HCT116 (cell line): ENCODE measurements around the gene DPRX. TPM values are rescaled to one million over a fixed set of nuclear protein-coding genes. Genes with fewer than 3 reads are reported as not detected.

Source experiments
- ATAC-seq: fragments of 200-7000 bp; cut with Tn5 transposase; 2 replicates; pipeline ENCODE4 v1.9.1; 2020; ENCODE audit warnings: mild to moderate bottlenecking, moderate library complexity
- BruUV-seq: library from RNA; stranded (reverse); fragments of 400-500 nt; replicated peaks from 2 replicates; lab custom pipeline; 2021; lab: Mats Ljungman, UMichigan
- CTCF ChIA-PET: fragments of 300-600 bp; sonication (Branson Sonifier 250); formaldehyde crosslinking; loops from one replicate; lab custom pipeline; 2021; ENCODE audit warnings: antibody characterized with exemption; lab: Charles Lee
- POLR2A ChIA-PET: fragments of 300-600, 350-600 bp; sonication (Branson Sonifier 250); formaldehyde crosslinking; loops from one replicate; lab custom pipeline; 2021; ENCODE audit warnings: antibody characterized with exemption; lab: Charles Lee
- RAD21 ChIA-PET, 2 experiments: fragments of 300-600 bp; sonication (Branson Sonifier 250); formaldehyde crosslinking; loops; one replicate each; lab custom pipeline; 2023; ENCODE audit warnings: low total read pairs in 2 of 2; ENCODE audit not compliant: uncharacterized antibody in 2 of 2, unreplicated experiment in 2 of 2, low non-redundant PET in 1 of 2; lab: Charles Lee
- DNase-seq: peaks from one replicate; pipeline ENCODE4 v3.0.0-alpha.2; 2010; ENCODE audit warnings: low read depth, low spot score
- H2AFZ ChIP-seq: fragments of 200-600 bp; shearing (Covaris generic), sonication (generic); 2 replicates; pipeline ENCODE4 v1.6.1; 2017; ENCODE audit warnings: low read depth, mixed run types, mixed read lengths, antibody characterized with exemption, low read length; ENCODE audit not compliant: poor library complexity, severe bottlenecking
- H3K27ac ChIP-seq: 2 replicates; pipeline ENCODE4 v1.5.1; 2012; ENCODE audit warnings: low read depth, low read length
- H3K27me3 ChIP-seq: fragments of 200-600 bp; sonication (generic); 2 replicates; pipeline ENCODE4 v1.6.1; 2016; ENCODE audit warnings: mixed run types, low read length, mixed read lengths; ENCODE audit not compliant: insufficient read depth
- H3K36me3 ChIP-seq, 2 experiments: fragments of 200-500 bp in 1 of 2; fragments of 200-600 bp in 1 of 2; sonication (Bioruptor generic) in 1 of 2; sonication (generic) in 1 of 2; 2 replicates each; pipeline versions ENCODE4 v1.5.1 to v1.6.1; 2014 to 2016; ENCODE audit warnings: low read length in 2 of 2, inconsistent platforms in 1 of 2, mixed read lengths in 1 of 2, mixed run types in 1 of 2; ENCODE audit not compliant: insufficient read depth in 2 of 2, control insufficient read depth in 1 of 2
- H3K4me1 ChIP-seq, 2 experiments: fragments of 200-600 bp in 1 of 2; sonication (generic) in 1 of 2; 2 replicates each; pipeline versions ENCODE4 v1.5.1 to v1.6.1; 2012 to 2017; ENCODE audit warnings: low read length in 2 of 2, inconsistent platforms in 1 of 2, mild to moderate bottlenecking in 1 of 2, mixed read lengths in 1 of 2, mixed run types in 1 of 2, moderate library complexity in 1 of 2; ENCODE audit not compliant: insufficient read depth in 2 of 2, control insufficient read depth in 1 of 2
- H3K4me2 ChIP-seq: fragments of 200-600 bp; sonication (generic); 2 replicates; pipeline ENCODE4 v1.6.1; 2017; ENCODE audit warnings: mixed run types, low read length, mixed read lengths
- H3K4me3 ChIP-seq, 2 experiments: fragments of 200-600 bp in 1 of 2; sonication (generic) in 1 of 2; replicated peaks in 1 of 2; 2 replicates each; pipeline ENCODE4 v1.5.1; 2011 to 2016; ENCODE audit warnings: low read length in 2 of 2, control low read depth in 1 of 2, low read depth in 1 of 2, mild to moderate bottlenecking in 1 of 2, mixed read lengths in 1 of 2, mixed run types in 1 of 2
- H3K79me2 ChIP-seq: fragments of 200-600 bp; sonication (generic); 2 replicates; pipeline ENCODE4 v1.6.1; 2017; ENCODE audit warnings: mild to moderate bottlenecking, mixed run types, low read length, moderate library complexity, mixed read lengths; ENCODE audit not compliant: insufficient read depth
- H3K9ac ChIP-seq: fragments of 200-600 bp; sonication (generic); 2 replicates; pipeline ENCODE4 v1.6.1; 2016; ENCODE audit warnings: low read length, mixed read lengths
- H3K9me2 ChIP-seq: fragments of 200-600 bp; sonication (generic), shearing (Covaris generic); 2 replicates; pipeline ENCODE4 v1.6.1; 2017; ENCODE audit warnings: mixed run types, mild to moderate bottlenecking, moderate library complexity; ENCODE audit not compliant: insufficient read depth
- H3K9me3 ChIP-seq, 2 experiments: fragments of 200-500 bp in 1 of 2; fragments of 200-600 bp in 1 of 2; sonication (Bioruptor generic) in 1 of 2; sonication (generic) in 1 of 2; 2 replicates each; pipeline ENCODE4 v1.6.1; 2014 to 2017; ENCODE audit warnings: low read length in 2 of 2, mixed read lengths in 2 of 2, inconsistent platforms in 1 of 2, low read depth in 1 of 2, mild to moderate bottlenecking in 1 of 2, mixed run types in 1 of 2, moderate library complexity in 1 of 2; ENCODE audit not compliant: control insufficient read depth in 1 of 2, insufficient read depth in 1 of 2
- H4K20me1 ChIP-seq: fragments of 200-600 bp; sonication (generic), shearing (Covaris generic); 2 replicates; pipeline ENCODE4 v1.6.1; 2017; ENCODE audit warnings: mixed run types, mild to moderate bottlenecking, moderate library complexity; ENCODE audit not compliant: insufficient read depth
- CBX3 ChIP-seq: IDR thresholded peaks from 2 replicates; pipeline ENCODE4 v1.6.1; 2012; ENCODE audit warnings: low read depth
- EZH2phosphoT487 ChIP-seq: fragments of 200-600 bp; IDR thresholded peaks from 2 replicates; pipeline ENCODE4 v1.6.1; 2018; ENCODE audit warnings: antibody characterized with exemption, borderline replicate concordance
- FOSL1 ChIP-seq: IDR thresholded peaks from 2 replicates; pipeline ENCODE4 v1.6.1; 2012; ENCODE audit warnings: low read depth
- POLR2A ChIP-seq: IDR thresholded peaks from 2 replicates; pipeline ENCODE4 v1.7.0; 2011; ENCODE audit warnings: borderline replicate concordance; ENCODE audit not compliant: insufficient read depth, insufficient read length; ENCODE audit errors: extremely low read depth
- POLR2AphosphoS5 ChIP-seq: IDR thresholded peaks from 2 replicates; pipeline ENCODE4 v1.6.1; 2011; ENCODE audit warnings: mild to moderate bottlenecking, low read depth, low read length, moderate library complexity
- SIN3A ChIP-seq: IDR thresholded peaks from 2 replicates; pipeline ENCODE4 v1.6.1; 2012; ENCODE audit warnings: low read depth
- TCF7L2 ChIP-seq: IDR thresholded peaks from 2 replicates; pipeline ENCODE4 v1.7.0; 2011; ENCODE audit warnings: borderline replicate concordance, inconsistent platforms; ENCODE audit not compliant: insufficient read depth, insufficient read length; ENCODE audit errors: extremely low read depth
- ZFX ChIP-seq: fragments of 450-650 bp; IDR thresholded peaks from 2 replicates; pipeline ENCODE4 v1.6.1; 2017
- ZNF274 ChIP-seq: fragments of 200-500 bp; sonication (Bioruptor generic); IDR thresholded peaks from 2 replicates; pipeline ENCODE4 v1.6.1; 2014; ENCODE audit warnings: mild to moderate bottlenecking, low read depth, low read length, inconsistent platforms
- intact Hi-C: fragments of 100-400 bp; cut with micrococcal nuclease; formaldehyde crosslinking; loops from 2 replicates; pipeline ENCODE4 v1.10.0; 2022
- total RNA-seq: library from RNA; stranded (reverse); gene quantifications from one replicate; pipeline ENCODE4 v1.2.1, GENCODE V29; 2021; ENCODE audit not compliant: unreplicated experiment
- TF ChIP-seq, protein P1 (sequence below): IDR thresholded peaks from 2 replicates; pipeline ENCODE4 v1.6.1; 2012
- TF ChIP-seq, protein P2 (sequence below): IDR thresholded peaks from 2 replicates; pipeline ENCODE4 v1.6.1; 2011; ENCODE audit warnings: mild to moderate bottlenecking, low read length, moderate library complexity; ENCODE audit not compliant: insufficient replicate concordance; ENCODE audit errors: extremely low read depth
- TF ChIP-seq, protein P3 (sequence below): IDR thresholded peaks from 2 replicates; pipeline ENCODE4 v1.6.1; 2012

DPRX gene
- total RNA-seq, 1 experiment from 2014 or later: not detected

DNA sequence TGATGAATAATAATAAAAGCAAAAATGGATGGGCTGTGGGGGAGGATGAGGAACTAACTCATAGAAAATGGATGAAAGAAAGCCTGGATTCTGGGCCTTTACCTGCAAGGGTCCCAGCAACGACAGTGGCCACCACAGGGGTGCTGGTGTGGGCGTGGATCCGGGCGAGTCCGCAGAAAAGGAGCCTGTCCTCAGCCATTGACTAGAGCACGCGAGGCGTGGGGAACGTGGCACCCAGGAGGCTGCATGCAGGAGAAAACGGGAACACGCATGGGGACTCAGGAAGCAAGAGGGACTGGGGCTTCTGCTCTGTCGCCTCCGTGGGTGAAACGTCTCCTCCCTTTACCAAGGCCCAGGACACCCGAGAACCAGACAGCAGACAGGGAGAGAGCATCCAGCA lies 25.8 kb upstream of the DPRX start:
- RAD21 ChIA-PET: no interaction called here
- ATAC-seq (no peak), DNase-seq (no peak)
- H3K27ac ChIP-seq: no peak overlapping the region
- H3K4me1 ChIP-seq: no peaks in the 10 kb centered on the region
- BruUV-seq: no TSS peak
- TF ChIP-seq, protein P1, sequence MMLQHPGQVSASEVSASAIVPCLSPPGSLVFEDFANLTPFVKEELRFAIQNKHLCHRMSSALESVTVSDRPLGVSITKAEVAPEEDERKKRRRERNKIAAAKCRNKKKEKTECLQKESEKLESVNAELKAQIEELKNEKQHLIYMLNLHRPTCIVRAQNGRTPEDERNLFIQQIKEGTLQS: no peak
- TF ChIP-seq SIN3A (no peak), CBX3 (no peak), POLR2A (no peak), FOSL1 (no peak), POLR2AphosphoS5 (no peak), ZFX (no peak), TCF7L2 (no peak), ZNF274 (no peak), EZH2phosphoT487 (no peak)
- TF ChIP-seq, protein P2, sequence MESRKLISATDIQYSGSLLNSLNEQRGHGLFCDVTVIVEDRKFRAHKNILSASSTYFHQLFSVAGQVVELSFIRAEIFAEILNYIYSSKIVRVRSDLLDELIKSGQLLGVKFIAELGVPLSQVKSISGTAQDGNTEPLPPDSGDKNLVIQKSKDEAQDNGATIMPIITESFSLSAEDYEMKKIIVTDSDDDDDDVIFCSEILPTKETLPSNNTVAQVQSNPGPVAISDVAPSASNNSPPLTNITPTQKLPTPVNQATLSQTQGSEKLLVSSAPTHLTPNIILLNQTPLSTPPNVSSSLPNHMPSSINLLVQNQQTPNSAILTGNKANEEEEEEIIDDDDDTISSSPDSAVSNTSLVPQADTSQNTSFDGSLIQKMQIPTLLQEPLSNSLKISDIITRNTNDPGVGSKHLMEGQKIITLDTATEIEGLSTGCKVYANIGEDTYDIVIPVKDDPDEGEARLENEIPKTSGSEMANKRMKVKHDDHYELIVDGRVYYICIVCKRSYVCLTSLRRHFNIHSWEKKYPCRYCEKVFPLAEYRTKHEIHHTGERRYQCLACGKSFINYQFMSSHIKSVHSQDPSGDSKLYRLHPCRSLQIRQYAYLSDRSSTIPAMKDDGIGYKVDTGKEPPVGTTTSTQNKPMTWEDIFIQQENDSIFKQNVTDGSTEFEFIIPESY: no peak
- TF ChIP-seq, protein P3, sequence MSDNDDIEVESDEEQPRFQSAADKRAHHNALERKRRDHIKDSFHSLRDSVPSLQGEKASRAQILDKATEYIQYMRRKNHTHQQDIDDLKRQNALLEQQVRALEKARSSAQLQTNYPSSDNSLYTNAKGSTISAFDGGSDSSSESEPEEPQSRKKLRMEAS: no peak
- H3K9me3 ChIP-seq: peaks cover 0 to 5% of the 10 kb centered on the region in 2 experiments; a peak in 2 of 4 replicates
- H4K20me1 ChIP-seq: no peaks in the 10 kb centered on the region
- no peak overlapping the region for H3K9ac ChIP-seq
- CTCF ChIA-PET: no interaction called here
- POLR2A ChIA-PET: no interaction called here
- H3K9me2 ChIP-seq: no peaks in the 10 kb centered on the region
- no peaks in the 10 kb centered on the region for H3K79me2 ChIP-seq
- H2AFZ ChIP-seq: no peak overlapping the region
- intact Hi-C loops: no loop called here
- H3K36me3 ChIP-seq: no peaks in the 10 kb centered on the region
- H3K4me2 ChIP-seq: no peak overlapping the region
- no peaks in the 10 kb centered on the region for H3K27me3 ChIP-seq
- no peak overlapping the region for H3K4me3 ChIP-seq
